ENCODE data around the gene CRLF3. TPM values are rescaled to one million over a fixed set of nuclear protein-coding genes. Genes with fewer than 3 reads are reported as not detected.
"Not testable (repeated sequence)": the region's sequence is repeated elsewhere in the genome, so short reads cannot be mapped to it uniquely, and the experiment has no call there.

Gene CRLF3, protein sequence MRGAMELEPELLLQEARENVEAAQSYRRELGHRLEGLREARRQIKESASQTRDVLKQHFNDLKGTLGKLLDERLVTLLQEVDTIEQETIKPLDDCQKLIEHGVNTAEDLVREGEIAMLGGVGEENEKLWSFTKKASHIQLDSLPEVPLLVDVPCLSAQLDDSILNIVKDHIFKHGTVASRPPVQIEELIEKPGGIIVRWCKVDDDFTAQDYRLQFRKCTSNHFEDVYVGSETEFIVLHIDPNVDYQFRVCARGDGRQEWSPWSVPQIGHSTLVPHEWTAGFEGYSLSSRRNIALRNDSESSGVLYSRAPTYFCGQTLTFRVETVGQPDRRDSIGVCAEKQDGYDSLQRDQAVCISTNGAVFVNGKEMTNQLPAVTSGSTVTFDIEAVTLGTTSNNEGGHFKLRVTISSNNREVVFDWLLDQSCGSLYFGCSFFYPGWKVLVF
- 11.8 TPM for polyA plus RNA-seq (2013, experiment 1 of 2; ENCODE audit: insufficient read length)
- polyA plus RNA-seq (2013, experiment 2 of 2; ENCODE audit: insufficient read length): 10.6 TPM

DNA sequence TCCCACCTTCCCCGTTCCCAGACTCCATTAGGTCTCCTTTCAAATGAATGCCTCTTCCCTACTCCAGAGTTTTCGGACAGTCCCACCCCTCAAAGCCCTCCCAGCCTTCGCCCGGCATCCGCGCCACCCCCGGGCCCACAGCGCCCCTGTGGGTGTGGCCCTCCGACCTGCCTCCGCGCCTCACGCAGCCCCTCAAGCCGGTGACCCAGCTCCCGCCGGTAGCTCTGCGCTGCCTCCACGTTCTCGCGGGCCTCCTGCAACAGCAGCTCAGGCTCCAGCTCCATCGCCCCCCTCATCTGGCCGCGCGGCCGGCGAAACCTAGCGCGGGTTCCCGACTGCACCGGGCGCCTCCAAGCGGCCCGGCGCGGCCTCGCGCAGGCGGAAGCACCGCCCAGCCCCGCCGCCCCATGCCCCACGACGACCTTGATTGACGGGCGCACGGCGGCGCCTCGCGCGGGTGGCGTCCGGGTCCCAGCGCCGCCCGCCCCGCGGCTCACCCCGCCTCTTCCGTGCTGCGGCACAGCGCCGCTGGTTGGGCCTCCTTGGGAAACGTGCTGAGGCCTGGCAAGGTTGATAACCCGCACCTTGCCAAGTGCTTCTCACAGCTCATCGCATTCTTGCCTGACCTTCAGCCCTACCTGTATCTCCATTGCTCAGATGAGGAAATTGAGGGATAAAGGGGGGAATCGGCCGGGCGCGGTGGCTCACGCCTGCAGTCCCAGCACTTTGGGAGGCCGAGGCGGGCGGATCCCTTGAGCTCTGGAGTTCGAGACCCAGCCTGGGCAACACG, at the start of gene CRLF3:
Gene CRLF3, minus strand, starts transcription at position 337 of the 790 bp plus-strand sequence. Its CDS starts 41 bp downstream, at position 296.
- peak; percentile 92 for DNase-seq

DNA sequence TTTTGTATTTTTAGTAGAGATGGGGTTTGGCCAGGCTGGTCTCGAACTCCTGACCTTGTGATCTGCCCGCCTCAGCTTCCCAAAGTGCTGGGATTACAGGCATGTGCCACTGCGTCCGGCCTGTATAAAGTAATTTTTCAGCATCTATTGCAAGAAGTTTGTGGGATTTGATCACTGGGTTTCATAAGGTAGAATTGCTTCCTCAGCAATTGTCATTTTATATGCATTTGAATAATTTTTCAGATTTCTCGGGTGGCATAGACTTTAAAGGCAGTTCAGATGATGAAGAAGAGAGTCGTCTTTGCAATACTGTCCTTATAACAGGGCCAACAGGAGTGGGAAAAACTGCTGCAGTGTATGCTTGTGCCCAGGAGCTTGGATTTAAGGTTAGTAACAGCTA, 44.5 kb upstream of the CRLF3 start:
- no peak for DNase-seq

DNA sequence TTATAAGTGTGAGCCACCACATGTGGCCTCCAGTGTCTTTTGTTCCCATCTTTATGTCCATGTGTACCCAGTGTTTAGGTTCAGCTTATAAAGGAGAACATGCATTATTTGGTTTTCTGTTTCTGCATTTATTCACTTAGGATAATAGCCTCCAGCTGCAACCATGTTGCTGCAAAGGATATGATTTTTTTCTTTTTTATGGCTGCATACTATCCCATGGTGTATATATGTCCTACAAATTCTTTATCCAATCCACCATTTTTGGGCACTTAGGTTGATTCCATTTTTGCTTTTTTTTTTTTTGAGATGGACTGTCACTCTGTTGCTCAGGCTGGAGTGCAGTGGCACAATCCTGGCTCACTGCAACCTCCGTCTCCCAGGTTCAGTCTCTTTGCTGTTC, 40.1 kb upstream of the CRLF3 start:
- DNase-seq: no peak

DNA sequence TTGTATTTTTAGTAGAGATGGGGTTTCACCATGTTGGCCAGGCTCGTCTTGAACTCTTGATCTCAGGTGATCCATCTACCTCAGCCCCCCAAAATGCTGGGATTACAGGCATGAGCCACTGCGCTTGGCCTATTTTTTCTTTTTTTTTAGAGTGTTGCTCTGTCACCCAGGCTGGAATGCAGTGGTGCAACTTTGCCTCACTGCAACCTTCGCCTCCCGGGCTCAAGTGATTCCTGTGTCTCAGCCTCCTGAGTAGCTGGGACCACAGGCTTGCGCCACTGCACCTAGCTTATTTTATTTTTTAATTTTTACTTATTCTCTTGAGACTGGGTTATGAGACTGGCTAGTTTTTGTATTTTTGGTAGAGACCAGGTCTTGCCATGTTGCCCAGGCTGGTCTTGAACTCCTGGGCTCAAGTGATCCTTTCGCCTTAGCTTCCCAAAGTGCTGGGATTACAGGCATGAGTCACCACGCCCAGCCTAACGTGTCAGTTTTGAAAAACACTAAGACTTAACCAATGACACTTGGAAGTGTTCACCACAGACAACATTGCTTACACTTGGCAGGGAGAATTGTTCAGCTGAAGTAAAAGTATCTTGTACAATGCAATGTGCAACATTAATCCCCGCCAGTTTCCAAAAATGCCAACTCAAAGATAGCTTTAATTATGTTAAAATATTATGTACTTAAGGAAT, 34.2 kb upstream of the CRLF3 start:
- peak; percentile 1 for DNase-seq

DNA sequence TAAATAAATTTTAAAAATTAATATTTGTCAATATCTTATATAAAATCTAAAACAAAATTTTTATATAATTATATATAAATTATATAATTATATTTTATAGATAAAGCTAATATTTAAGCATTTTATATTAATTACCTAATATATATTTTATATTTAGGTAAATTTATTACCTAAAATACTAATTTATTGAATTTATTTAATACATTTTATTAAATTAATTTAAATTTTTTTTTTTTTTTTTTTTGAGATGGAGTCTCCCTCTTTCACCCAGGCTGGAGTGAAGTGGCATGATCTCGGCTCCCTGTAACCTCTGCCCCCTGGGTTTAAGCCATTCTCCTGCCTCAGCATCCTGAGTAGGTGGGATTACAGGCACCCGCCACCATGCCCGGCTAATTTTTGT, 29.7 kb upstream of the CRLF3 start:
- DNase-seq: no peak

DNA sequence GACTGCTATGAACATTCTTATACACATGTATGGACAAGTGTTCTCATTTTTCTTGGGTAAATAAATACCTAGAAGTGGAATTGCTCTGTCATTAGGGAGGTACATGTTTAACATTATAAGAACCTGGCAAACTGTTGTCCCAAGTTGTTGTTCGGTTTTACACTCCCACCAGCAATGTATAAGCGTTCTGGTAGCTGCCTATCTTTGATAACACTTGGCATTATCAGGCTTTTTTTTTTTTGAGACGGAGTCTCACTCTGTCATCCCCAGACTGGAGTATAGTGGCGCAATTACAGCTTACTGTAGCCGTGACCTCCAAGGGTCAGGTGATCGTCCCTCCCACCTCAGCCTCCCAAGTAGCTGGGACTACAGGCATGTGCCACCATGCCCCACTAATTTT, 23.5 kb upstream of the CRLF3 start:
- no peak for DNase-seq

DNA sequence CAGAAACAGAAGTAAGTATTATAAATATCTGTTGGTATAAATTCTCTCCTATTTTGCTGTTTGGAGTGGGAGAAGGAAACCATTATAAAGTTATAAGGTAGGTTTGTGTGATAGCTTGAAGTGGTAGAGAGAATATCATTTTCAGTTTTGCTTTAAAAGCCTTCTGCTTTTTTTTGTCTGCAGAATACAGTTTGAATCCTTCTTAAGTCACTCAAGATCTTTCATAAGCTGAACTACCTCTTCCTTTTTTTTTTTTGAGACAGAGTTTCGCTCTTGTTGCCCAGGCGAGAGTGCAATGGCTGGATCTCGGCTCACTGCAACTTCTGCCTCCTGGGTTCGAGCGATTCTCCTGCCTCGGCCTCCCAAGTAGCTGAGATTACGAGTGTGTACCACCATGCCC, 16.3 kb upstream of the CRLF3 start:
- DNase-seq: no peak

DNA sequence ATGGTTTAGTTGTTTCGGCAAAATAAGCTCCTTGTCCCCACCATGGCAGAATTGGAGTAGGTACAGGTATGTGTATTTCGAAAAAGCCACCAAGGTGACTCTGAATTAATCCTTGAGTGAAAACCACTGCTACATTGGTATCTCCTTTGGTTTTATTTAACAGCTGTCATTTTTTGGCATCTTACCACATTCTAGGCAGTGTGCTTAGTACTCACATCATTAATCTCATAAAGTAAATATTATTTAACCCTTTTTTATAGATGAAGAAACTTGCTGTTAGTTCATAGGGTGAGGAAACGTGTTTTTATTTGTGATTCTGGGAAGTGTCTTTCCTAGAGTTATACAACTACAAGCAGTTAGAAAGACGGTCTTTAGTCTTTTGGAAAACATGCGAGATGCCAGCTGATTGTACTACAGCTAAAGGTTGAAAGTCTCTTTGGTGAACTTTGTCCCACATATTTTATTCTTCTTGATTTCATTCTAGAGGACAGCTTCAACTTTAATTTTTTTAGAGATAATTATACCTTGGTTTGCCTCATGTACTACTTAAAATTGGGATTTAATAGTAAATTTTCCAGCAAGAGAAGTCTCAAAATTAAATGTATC, 13.8 kb upstream of the CRLF3 start:
- DNase-seq: no peak

DNA sequence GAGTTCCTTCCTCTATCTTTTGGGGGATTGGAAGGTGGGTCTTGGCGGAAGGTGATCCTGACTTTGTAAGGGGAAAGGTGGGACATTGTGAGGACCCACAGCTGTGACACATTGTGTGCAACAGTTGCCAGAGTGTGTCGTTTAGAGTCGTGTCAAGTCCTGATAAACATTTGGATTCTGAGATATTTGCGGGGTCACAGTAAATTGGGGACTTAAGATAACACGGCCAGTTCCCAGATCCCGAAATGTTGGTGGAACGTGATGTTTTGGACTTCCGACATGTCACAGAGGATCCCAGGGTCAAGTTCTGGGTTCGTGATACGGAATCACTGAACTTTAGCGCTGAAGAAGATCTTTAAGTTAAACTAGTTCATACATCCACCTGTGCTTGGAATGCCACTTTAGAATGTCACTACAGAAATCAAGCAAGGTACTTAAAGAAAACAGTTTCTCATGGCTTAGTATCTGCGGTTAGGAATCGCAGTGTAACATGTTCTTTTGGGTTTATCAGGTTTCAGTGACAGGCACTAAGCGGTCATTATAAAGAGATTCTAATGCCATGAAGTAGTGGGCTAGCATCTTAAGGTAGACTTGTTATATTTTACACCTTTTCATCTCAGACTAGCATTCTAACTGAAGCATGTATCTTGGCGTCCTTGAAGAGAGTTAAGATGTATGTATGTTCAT, 8.1 kb upstream of the CRLF3 start:
- DNase-seq: no peak

DNA sequence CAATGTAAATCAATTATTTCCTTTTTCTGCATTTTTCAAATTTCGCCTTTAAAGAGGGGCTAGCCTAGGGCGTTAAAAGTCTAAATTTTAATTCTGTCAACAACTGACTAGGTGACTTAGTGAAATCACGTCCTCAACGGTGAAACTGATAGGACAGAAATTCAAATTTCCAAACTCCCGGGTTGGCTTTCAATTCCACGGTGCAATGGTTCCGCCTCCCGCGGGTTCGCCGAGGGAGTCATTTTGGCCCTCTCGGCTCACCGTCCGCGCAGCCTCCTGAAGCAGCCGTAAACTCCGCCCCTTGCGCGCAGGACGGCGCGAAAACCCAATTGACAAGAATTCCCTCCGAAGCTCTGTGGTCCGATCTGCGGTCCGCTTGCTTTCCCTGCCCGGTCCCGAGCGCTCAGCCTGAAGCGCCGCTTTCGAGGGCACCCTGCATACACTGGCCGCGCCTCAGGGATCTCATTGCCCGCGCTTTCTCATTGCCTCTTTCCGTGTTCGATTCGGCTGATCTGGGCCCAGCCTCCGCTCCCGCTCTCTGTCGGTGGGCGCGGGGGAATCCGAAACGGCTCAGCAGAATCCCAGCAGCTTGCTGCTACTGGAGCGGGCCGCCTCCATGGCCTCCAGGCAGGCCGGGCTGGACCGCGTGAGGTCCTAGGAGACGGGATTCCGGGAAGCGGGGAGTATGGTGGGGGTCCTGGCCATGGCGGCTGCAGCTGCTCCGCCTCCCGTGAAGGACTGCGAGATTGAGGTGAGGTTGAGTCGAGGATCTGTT, 7.4 kb upstream of the CRLF3 start, which contains the start of gene ATAD5:
Gene ATAD5, plus strand, starts transcription at position 304 of the 775 bp plus-strand sequence. Its CDS starts 382 bp downstream, at position 686.
- peak; percentile 91 for DNase-seq

DNA sequence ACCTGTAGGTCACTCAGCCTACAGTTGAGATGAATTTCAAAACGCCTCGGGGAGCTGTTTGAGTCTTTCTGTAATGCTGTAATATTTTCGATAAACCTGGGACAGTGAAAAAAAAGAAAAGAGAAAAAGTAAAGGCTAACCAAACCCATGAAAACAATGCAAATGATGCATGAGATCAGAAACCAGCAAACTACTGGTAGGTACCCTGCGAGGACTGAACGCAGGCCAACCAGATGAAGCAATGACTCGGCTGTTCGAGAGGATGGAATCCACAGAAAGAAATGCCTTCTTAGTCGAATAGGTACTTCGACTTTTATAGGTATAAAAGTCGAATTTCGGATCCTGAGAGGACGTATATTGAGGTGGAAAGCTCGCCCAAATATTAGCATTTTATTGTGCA, 6.8 kb upstream of the CRLF3 start:
- DNase-seq: peak; percentile 10

DNA sequence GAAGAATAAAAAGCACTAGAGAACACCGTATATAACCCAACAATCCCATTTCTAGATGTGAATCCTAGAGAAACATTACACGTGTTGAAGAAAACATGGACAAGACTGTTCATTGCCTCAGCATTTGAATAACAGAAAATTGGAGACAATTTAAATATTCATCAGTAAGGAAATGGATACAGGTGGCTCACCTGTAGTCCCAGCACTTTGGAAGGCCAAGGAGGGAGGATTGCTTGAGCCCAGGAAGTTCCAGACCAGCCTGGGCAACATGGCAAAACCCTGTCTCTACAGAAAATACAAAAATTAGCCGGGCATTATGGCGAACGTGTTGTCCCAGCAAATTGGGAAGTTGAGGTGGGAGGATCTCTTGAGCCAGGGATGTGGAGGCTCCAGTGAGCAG, 4.5 kb upstream of the CRLF3 start:
- no peak for DNase-seq

DNA sequence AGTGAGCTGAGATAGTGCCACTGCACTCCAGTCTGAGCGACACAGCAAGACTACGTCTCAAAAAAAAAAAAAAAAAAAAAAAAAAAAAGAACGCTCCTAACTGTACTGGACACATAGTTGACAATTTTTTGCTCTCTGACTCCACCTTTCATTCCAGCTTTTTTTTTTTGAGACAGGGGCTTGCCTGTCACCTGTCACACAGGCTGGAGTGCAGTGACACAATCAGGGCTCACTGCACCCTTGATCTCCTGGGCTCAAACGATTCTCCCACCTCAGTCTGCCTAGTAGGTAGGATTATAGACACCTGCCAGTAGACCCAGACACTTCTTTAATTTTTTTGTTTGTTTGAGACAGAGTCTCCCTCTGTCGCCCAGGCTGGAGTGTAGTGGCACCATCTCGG, 2.6 kb upstream of the CRLF3 start:
- DNase-seq: no peak

DNA sequence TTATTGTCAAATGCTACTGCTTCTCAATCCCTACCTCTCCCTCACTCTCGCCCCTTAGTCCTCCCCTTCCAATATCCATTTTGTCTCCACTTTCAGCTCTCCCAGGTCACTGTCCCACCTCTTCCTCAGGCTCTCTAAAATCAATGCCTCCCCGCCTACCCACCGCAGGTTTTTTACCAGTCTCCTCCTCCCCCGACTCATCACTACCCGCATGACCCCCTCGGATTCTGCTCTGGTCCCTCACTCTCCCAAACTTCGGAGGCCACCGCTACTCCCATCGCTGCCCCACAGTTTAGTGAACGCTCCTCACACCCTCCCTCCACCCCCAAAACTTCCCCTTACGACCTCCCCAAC, 513 bp downstream of the CRLF3 start:
- DNase-seq: no peak

DNA sequence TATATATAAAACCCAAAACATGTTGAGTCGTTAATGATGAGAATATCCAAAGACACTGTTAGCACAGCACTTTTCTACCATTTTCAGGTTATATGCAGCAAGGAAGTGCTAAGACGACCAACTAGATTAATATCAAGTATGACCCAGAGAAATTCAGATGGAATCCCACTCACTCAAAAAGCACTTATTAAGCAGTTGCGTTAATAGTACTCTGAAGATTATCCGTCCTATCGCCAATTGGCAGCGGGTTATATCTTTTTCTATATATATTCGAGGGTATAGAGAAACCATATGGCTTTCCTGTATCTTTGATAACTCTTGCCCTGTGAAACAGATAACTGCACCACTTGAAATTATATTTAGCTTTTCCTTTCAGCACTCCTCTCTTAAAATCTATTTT, 1.1 kb downstream of the CRLF3 start:
- no peak for DNase-seq

DNA sequence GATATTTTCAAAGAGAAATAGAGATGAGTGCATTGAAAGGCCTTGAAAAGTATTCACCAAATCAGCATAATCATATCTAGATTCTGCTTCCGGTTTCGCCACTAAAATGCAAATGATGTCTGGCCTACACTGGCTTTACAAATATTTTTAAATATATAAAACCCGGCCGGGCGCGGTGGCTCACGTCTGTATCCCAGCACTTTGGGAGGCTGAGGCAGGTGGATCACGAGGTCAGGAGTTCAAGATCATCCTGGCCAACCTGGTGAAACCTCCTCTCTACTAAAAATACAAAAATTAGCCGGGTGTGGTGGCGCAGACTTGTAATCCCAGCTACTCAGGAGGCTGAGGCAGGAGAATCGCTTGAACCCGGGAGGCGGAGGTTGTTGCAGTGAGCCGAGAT, 1.6 kb downstream of the CRLF3 start:
- not testable (repeated sequence) for DNase-seq

DNA sequence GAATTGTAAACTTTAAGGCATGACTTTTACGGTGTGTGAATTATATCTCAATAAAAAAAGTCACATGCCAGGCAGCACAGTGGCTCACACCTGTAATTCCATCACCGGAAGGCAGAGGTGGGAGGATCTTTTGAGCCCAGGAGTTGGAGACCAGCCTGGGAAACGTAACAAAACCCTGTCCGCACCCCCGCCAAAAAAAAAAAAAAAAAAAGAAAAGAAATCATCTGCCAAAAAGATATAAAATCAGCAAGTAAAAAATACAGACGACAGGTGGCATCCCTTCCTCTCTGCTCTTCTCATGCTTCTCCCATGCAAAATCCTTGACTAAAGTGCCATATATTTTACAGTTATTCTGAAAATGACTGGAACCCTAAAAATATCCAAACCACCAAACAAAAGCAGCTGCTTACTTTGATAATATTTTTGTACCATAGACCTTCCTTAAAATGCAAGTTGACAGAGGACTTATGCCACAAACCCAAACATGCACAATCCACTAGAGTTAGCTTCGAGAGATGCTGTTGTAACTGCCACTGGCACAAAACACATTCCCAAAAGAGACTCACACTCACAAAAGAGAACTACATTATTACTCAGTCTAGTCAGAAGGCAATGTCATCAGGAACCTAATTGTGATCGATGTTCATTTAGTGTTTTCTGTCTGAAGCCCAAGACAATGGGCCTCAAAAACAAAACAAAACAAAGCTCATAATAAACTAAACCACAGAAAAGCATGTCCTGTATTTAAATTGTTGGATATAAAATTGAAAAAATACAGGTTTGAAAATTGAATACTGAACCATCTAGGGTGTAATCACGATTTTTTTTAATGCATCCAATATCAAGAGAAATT, 2.4 kb downstream of the CRLF3 start:
- DNase-seq: no peak

DNA sequence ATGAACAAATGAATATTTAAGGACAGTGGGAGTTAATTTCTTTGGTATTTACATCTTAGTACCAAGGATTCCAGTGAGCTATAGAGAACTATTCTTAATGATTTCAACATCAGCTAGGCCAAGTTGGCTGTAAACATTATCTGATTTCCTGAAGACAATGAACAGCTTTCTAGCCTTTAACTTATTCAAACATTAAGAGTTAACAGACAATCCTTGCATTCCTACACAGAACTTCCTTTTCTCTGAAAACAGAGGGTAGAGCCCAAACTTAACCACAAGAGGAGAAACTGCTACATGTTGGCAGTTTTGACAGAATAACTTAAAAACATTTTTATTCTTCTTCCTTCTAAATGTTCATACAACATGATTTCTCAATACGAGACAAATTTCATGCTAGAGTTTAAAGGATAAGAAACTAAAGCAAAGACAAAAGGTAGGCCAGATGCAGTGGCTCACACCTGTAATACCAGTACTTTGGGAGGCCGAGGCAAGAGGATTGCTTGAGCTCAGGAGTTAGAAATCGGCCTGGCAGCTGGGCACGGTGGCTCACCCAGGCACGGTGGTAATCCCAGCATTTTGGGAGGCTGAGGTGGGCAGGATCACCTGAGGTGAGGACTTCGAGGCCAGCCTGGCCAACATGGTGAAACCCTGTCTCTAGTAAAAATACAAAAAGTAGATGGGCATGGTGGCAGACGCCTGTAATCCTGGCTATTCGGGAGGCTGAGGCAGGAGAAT, 4.4 kb downstream of the CRLF3 start:
- peak; percentile 11 for DNase-seq

DNA sequence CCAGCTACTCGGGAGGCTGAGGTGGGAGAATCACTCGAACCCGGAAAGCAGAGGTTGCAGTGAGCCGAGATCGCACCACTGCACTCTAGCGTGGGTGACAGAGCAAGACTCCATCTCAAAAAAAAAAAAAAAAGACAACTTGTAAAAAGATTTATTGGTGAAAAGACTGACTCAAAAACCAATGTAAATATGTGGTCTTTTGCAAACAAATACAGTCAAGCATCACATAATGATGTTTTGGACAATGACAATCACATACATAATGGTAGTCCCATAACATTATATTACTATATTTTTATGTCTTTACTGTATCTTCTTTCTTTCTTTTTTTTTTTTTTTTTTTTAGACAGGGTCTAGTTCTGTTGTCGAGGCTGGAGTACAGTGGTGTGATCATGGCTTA, 8.3 kb downstream of the CRLF3 start:
- no peak for DNase-seq

Measured in fibroblast of skin of abdomen (primary cell).